ENCODE data around the gene HDAC5. TPM values are rescaled to one million over a fixed set of nuclear protein-coding genes. Genes with fewer than 3 reads are reported as not detected.
A peak's percentile ranks its signal among the peaks of the same experiment; 100 is the strongest.
"Not testable (repeated sequence)": the region's sequence is repeated elsewhere in the genome, so short reads cannot be mapped to it uniquely, and the experiment has no call there.

HDAC5 gene
- total RNA-seq, 2 donors from 2014 or later = 25.4 to 45.7 TPM

- no peak for ATAC-seq
- peaks cover 37% of the 10 kb centered on the region for H3K4me1 ChIP-seq
- no peaks in the 10 kb centered on the region for H3K27me3 ChIP-seq
- H3K4me3 ChIP-seq = peak overlapping the region in 1 of 2 donors; percentile 13
- DNase-seq = no peak
- no peaks in the 10 kb centered on the region for H3K9me3 ChIP-seq
- TF ChIP-seq POLR2A (IDR thresholded peaks at IDR 0.05) (no peak), CTCF (IDR thresholded peaks at IDR 0.05) (no peak)
- WGBS, 2 donors = 0 to 3% methylated on average over 7 to 8 of the region's 8 CpGs
- H3K36me3 ChIP-seq (replicated peaks in 1 of 2; ENCODE audit: insufficient read depth in 1 of 2, low read depth in 2 of 2) = no peaks in the 10 kb centered on the region
- intact Hi-C loops (cut with DNase I) = no loop called here
- peak overlapping the region; percentile 75 to 91 (median 86) for H3K27ac ChIP-seq
Observed at GRCh38 chr17:44124118-44124438, 637 bp upstream of the HDAC5 start.

- H3K36me3 ChIP-seq (replicated peaks in 1 of 2; ENCODE audit: insufficient read depth in 1 of 2, low read depth in 2 of 2) = no peaks in the 10 kb centered on the region
- ATAC-seq (no peak), DNase-seq (peak in 1 of 4 donors; percentile 33)
- 0 to 1% methylated on average over 11 to 32 of the region's 32 CpGs for WGBS, 2 donors
- peaks cover 44% of the 10 kb centered on the region for H3K4me1 ChIP-seq
- intact Hi-C loops (cut with DNase I) = no loop called here
- TF ChIP-seq CTCF (IDR thresholded peaks at IDR 0.05) = no peak
- TF ChIP-seq POLR2A (IDR thresholded peaks at IDR 0.05) = no peak
- no peaks in the 10 kb centered on the region for H3K9me3 ChIP-seq
- peak overlapping the region; percentile 75 to 91 (median 86) for H3K27ac ChIP-seq
- no peaks in the 10 kb centered on the region for H3K27me3 ChIP-seq
- peak overlapping the region; percentile 43 to 77 for H3K4me3 ChIP-seq
Observed at GRCh38 chr17:44122816-44123355, 555 bp downstream of the HDAC5 start.

GRCh38 chr17:44121997-44122815, 1.2 kb downstream of the HDAC5 start:
- WGBS, 2 donors = 44 to 58% methylated on average over 1 of the region's 1 CpG
- Histone ChIP-seq H3K4me1 (peaks cover 44% of the 10 kb centered on the region), H3K9me3 (no peaks in the 10 kb centered on the region), H3K4me3 (peak overlapping the region; percentile 43 to 77), H3K27ac (peak overlapping the region; percentile 75 to 91 (median 86)), H3K27me3 (no peaks in the 10 kb centered on the region), H3K36me3 (replicated peaks in 1 of 2; ENCODE audit: insufficient read depth in 1 of 2, low read depth in 2 of 2) (no peaks in the 10 kb centered on the region)
- ATAC-seq = no peak
- intact Hi-C loops (cut with DNase I) = no loop called here
- TF ChIP-seq CTCF (IDR thresholded peaks at IDR 0.05) = no peak
- TF ChIP-seq POLR2A (IDR thresholded peaks at IDR 0.05) = no peak
- no peak for DNase-seq

- H3K4me1 ChIP-seq = peaks cover 44% of the 10 kb centered on the region
- no peak for ATAC-seq
- no peak for DNase-seq
- WGBS, 2 donors = 63% methylated on average over 9 of the region's 9 CpGs
- H3K27me3 ChIP-seq = no peaks in the 10 kb centered on the region
- no peak overlapping the region for H3K4me3 ChIP-seq
- no peaks in the 10 kb centered on the region for H3K36me3 ChIP-seq (replicated peaks in 1 of 2; ENCODE audit: insufficient read depth in 1 of 2, low read depth in 2 of 2)
- TF ChIP-seq POLR2A (IDR thresholded peaks at IDR 0.05) (no peak), CTCF (IDR thresholded peaks at IDR 0.05) (no peak)
- intact Hi-C loops (cut with DNase I) = no loop called here
- H3K9me3 ChIP-seq = no peaks in the 10 kb centered on the region
- H3K27ac ChIP-seq = peak overlapping the region in 2 of 4 donors; percentile 1 to 11
Observed at GRCh38 chr17:44120851-44121605, 2.4 kb downstream of the HDAC5 start.

GRCh38 chr17:44120281-44120680, 3.2 kb downstream of the HDAC5 start:
- H3K36me3 ChIP-seq (replicated peaks in 1 of 2; ENCODE audit: insufficient read depth in 1 of 2, low read depth in 2 of 2); H3K27me3 ChIP-seq; H3K9me3 ChIP-seq; ATAC-seq; intact Hi-C loops (cut with DNase I); DNase-seq; H3K27ac ChIP-seq; H3K4me3 ChIP-seq: not testable (repeated sequence)
- H3K4me1 ChIP-seq = peaks cover 44% of the 10 kb centered on the region
- WGBS, 2 donors = 92 to 96% methylated on average over 11 of the region's 11 CpGs

Measured in body of pancreas (tissue), 4 donors.